Calu3 (cell line): Measurements from ENCODE around the gene NLRP13. TPM values are rescaled to one million over a fixed set of nuclear protein-coding genes. Genes with fewer than 3 reads are reported as not detected.

Experiments used
- Bru-seq: library from RNA; stranded (reverse); fragments of 400-500 nt; gene quantifications from one replicate; lab custom pipeline; 2021; lab: Mats Ljungman, UMichigan
- BruChase-seq, 2 experiments: library from RNA; stranded (reverse); fragments of 400-500 nt; gene quantifications; one replicate each; lab custom pipeline; 2021; lab: Mats Ljungman, UMichigan
- BruUV-seq: library from RNA; stranded (reverse); fragments of 400-500 nt; replicated peaks from 2 replicates; lab custom pipeline; 2021; lab: Mats Ljungman, UMichigan
- CTCF ChIA-PET: fragments of 300-600 bp; sonication (Branson Sonifier 250); formaldehyde crosslinking; loops from one replicate; lab custom pipeline; 2022; ENCODE audit warnings: antibody characterized with exemption; lab: Charles Lee
- DNase-seq: peaks from one replicate; pipeline ENCODE4 v3.0.0; 2022
- H3K27ac Mint-ChIP-seq: one replicate; pipeline ENCODE4 v1.8.0; 2022; ENCODE audit warnings: mixed read lengths; ENCODE audit not compliant: unreplicated experiment
- H3K27me3 Mint-ChIP-seq: one replicate; pipeline ENCODE4 v1.8.0; 2022; ENCODE audit warnings: mixed read lengths; ENCODE audit not compliant: unreplicated experiment
- H3K36me3 Mint-ChIP-seq: one replicate; pipeline ENCODE4 v1.8.0; 2022; ENCODE audit warnings: mild to moderate bottlenecking, moderate library complexity, mixed read lengths; ENCODE audit not compliant: insufficient read depth, unreplicated experiment
- H3K4me1 Mint-ChIP-seq: one replicate; pipeline ENCODE4 v1.8.0; 2022; ENCODE audit warnings: mild to moderate bottlenecking, low read depth, mixed read lengths; ENCODE audit not compliant: unreplicated experiment
- H3K4me3 Mint-ChIP-seq: one replicate; pipeline ENCODE4 v1.8.0; 2022; ENCODE audit warnings: mild to moderate bottlenecking, low read depth, moderate library complexity, mixed read lengths; ENCODE audit not compliant: unreplicated experiment
- H3K9me3 Mint-ChIP-seq: one replicate; pipeline ENCODE4 v1.8.0; 2022; ENCODE audit warnings: low read depth, mixed read lengths; ENCODE audit not compliant: unreplicated experiment
- intact Hi-C: fragments of 100-400 bp; cut with micrococcal nuclease; formaldehyde crosslinking; loops from one replicate; pipeline ENCODE4 v1.10.0; 2022; ENCODE audit not compliant: unreplicated experiment
- long read RNA-seq: library from polyadenylated mRNA; stranded (forward); transcript quantifications from one replicate; pipeline ENCODE4 v2.0.0, GENCODE V29; 2022
- total RNA-seq: library from RNA; stranded (reverse); gene quantifications from 2 replicates; pipeline ENCODE4 v1.2.3, GENCODE V29; 2022
- TF ChIP-seq, protein P1 (sequence below): fragments of 200-600 bp; IDR thresholded peaks from one replicate; pipeline ENCODE4 v1.8.0; 2022; ENCODE audit warnings: antibody characterized with exemption; ENCODE audit not compliant: unreplicated experiment

The NLRP13 gene, protein sequence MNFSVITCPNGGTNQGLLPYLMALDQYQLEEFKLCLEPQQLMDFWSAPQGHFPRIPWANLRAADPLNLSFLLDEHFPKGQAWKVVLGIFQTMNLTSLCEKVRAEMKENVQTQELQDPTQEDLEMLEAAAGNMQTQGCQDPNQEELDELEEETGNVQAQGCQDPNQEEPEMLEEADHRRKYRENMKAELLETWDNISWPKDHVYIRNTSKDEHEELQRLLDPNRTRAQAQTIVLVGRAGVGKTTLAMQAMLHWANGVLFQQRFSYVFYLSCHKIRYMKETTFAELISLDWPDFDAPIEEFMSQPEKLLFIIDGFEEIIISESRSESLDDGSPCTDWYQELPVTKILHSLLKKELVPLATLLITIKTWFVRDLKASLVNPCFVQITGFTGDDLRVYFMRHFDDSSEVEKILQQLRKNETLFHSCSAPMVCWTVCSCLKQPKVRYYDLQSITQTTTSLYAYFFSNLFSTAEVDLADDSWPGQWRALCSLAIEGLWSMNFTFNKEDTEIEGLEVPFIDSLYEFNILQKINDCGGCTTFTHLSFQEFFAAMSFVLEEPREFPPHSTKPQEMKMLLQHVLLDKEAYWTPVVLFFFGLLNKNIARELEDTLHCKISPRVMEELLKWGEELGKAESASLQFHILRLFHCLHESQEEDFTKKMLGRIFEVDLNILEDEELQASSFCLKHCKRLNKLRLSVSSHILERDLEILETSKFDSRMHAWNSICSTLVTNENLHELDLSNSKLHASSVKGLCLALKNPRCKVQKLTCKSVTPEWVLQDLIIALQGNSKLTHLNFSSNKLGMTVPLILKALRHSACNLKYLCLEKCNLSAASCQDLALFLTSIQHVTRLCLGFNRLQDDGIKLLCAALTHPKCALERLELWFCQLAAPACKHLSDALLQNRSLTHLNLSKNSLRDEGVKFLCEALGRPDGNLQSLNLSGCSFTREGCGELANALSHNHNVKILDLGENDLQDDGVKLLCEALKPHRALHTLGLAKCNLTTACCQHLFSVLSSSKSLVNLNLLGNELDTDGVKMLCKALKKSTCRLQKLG
- total RNA-seq (not detected in 2 replicates), Bru-seq, nascent RNA (not detected), BruChase-seq, experiment 1, labeled RNA remaining after a 6-hour chase (not detected), BruChase-seq, experiment 2, labeled RNA remaining after a 2-hour chase (not detected)
- long read RNA-seq: 0 reads

DNA sequence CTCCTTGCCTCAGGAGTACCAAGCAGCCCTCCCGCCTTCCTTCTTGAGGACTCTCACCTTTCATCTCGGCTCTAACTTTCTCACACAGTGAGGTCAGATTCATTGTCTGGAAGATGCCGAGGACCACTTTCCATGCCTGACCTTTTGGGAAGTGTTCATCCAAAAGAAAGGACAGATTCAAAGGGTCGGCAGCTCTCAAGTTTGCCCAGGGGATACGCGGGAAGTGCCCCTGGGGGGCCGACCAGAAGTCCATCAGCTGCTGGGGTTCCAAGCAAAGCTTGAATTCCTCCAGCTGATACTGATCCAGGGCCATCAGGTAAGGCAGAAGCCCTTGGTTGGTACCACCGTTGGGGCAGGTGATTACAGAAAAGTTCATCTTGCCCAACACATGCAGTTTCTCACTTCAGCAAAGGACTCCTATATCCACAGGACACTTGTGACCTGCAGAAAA, at the start of gene NLRP13:
TSS of gene NLRP13 (minus strand) at position 401 of the 451 bp plus-strand sequence. CDS start at position 376, 25 bp downstream.
- H3K27me3 Mint-ChIP-seq: no peaks in the 10 kb centered on the region
- no peak within 1 kb of the TSS for H3K4me3 Mint-ChIP-seq
- no peaks in the 10 kb centered on the region for H3K4me1 Mint-ChIP-seq
- no TSS peak for BruUV-seq
- TF ChIP-seq, protein P1, sequence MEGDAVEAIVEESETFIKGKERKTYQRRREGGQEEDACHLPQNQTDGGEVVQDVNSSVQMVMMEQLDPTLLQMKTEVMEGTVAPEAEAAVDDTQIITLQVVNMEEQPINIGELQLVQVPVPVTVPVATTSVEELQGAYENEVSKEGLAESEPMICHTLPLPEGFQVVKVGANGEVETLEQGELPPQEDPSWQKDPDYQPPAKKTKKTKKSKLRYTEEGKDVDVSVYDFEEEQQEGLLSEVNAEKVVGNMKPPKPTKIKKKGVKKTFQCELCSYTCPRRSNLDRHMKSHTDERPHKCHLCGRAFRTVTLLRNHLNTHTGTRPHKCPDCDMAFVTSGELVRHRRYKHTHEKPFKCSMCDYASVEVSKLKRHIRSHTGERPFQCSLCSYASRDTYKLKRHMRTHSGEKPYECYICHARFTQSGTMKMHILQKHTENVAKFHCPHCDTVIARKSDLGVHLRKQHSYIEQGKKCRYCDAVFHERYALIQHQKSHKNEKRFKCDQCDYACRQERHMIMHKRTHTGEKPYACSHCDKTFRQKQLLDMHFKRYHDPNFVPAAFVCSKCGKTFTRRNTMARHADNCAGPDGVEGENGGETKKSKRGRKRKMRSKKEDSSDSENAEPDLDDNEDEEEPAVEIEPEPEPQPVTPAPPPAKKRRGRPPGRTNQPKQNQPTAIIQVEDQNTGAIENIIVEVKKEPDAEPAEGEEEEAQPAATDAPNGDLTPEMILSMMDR: no peak
- CTCF ChIA-PET: no interaction called here
- no peak within 1 kb of the TSS for H3K27ac Mint-ChIP-seq
- H3K36me3 Mint-ChIP-seq: no peaks in the 10 kb centered on the region
- intact Hi-C loops: no loop called here
- DNase-seq: no peak
- H3K9me3 Mint-ChIP-seq: peaks cover 16% of the 10 kb centered on the region

DNA sequence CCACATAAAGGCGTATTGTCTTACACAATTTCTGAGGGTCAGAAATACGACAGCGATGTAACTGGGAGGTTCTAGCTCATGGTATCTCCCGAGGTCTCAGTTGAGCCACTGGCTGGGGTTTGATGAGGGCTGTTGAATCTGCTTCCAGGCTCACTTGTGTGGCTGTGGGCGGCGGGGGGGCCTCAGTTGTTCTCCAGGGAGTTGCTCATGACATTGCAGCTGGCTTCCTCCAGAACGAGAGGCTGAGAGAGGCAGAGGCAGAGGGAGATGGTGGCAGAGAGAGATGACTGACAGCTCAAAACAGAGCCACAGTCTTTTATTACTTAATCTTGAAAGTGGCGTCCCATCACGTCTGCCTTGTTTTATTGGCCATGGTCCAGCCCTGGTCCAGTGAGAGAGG, 48.3 kb upstream of the NLRP13 start:
- H3K4me1 Mint-ChIP-seq: no peaks in the 10 kb centered on the region
- H3K27ac Mint-ChIP-seq: no peak overlapping the region
- no peaks in the 10 kb centered on the region for H3K27me3 Mint-ChIP-seq
- H3K9me3 Mint-ChIP-seq: peaks cover 7% of the 10 kb centered on the region
- intact Hi-C loops: no loop called here
- no TSS peak for BruUV-seq
- TF ChIP-seq, protein P1: no peak
- no peaks in the 10 kb centered on the region for H3K36me3 Mint-ChIP-seq
- DNase-seq: no peak
- no peak overlapping the region for H3K4me3 Mint-ChIP-seq
- CTCF ChIA-PET: interaction anchor here (0.6 kb wide), 1 partner anchor 1801 kb away, joined by 3 read pairs; no protein-coding TSS in a partner anchor

DNA sequence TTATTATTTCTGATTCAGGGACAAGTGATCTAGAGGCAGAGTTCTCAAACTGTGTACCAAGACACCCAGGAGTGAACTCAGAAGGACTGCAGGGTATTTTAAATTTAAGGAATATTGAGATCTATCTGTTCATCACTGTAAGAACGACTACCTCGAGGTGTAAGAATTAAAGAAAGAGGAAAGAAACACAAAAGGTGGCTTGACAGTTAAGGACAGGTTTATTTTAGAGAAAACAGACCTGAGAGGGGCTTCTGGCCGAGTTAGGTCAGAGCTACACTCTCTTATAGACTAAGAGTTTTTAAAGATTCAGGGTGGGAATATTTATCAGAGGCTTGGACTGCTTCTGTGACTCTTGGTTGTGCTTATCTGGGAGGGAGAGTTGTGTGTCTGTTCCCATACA, 41.8 kb upstream of the NLRP13 start:
- H3K27ac Mint-ChIP-seq: no peak overlapping the region
- H3K4me3 Mint-ChIP-seq: no peak overlapping the region
- CTCF ChIA-PET: no interaction called here
- intact Hi-C loops: no loop called here
- TF ChIP-seq, protein P1: no peak
- no peaks in the 10 kb centered on the region for H3K36me3 Mint-ChIP-seq
- H3K9me3 Mint-ChIP-seq: peaks cover 26% of the 10 kb centered on the region
- DNase-seq: no peak
- no peaks in the 10 kb centered on the region for H3K27me3 Mint-ChIP-seq
- no TSS peak for BruUV-seq
- no peaks in the 10 kb centered on the region for H3K4me1 Mint-ChIP-seq

DNA sequence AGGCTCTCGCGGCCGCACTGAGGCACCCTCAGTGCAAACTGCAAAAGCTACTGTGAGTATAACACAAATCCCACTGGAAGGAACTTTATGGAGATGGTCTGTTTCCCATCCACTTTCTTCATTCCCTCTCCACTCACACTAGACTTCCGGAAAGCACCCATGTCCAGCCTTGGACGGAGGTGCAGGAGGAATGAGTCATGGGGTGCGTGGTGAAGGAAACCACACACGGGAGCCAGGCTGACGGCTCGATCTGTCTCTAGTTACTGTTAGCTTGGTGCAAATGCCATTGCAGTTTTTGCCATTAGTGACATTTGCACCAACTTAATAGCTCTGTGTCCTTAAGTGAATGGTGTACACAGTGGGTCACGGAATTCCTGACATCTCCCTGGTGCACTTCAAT, 30.1 kb upstream of the NLRP13 start:
- Mint-ChIP-seq H3K9me3 (peaks cover 14% of the 10 kb centered on the region), H3K4me3 (no peak overlapping the region), H3K4me1 (no peaks in the 10 kb centered on the region), H3K27ac (no peak overlapping the region), H3K36me3 (no peaks in the 10 kb centered on the region), H3K27me3 (no peaks in the 10 kb centered on the region)
- intact Hi-C loops: no loop called here
- CTCF ChIA-PET: no interaction called here
- DNase-seq: no peak
- no TSS peak for BruUV-seq
- TF ChIP-seq, protein P1: no peak
